GM11168 (cell line): ENCODE data around the gene GLT6D1.

Experiments
- in situ Hi-C: fragments of 300-500 bp; cut with MboI; formaldehyde crosslinking; loops from one replicate; pipeline ENCODE4 v1.12.0; 2022; ENCODE audit warnings: low sequenced_read_pairs; ENCODE audit not compliant: unreplicated experiment

The GLT6D1 gene

DNA sequence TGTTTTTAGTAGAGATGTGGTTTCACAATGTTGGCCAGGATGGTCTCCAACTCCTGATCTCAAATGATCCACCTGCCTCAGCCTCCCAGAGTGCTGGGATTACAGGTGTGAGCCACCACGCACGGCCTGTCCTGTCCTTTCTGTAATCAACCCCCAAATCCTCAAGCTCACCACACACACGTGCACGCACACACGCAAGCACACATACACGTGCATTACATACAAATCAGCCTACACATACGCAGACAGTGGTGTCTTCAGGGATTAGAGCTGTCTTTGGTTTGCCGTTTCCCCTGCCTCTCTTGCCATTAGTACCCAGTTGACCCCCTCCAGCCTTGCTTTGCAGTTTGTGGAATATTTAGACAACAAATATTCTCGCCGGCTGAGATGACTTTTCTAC is 6.5 kb downstream of the GLT6D1 start:
- in situ Hi-C loops, result no loop called here

- in situ Hi-C loops, result no loop called here
Measured at GRCh38 chr9:135624282-135624681, 15.1 kb downstream of the GLT6D1 start.

GRCh38 chr9:135622415-135623020 is 16.8 kb downstream of the GLT6D1 start:
- in situ Hi-C loops, result no loop called here

DNA sequence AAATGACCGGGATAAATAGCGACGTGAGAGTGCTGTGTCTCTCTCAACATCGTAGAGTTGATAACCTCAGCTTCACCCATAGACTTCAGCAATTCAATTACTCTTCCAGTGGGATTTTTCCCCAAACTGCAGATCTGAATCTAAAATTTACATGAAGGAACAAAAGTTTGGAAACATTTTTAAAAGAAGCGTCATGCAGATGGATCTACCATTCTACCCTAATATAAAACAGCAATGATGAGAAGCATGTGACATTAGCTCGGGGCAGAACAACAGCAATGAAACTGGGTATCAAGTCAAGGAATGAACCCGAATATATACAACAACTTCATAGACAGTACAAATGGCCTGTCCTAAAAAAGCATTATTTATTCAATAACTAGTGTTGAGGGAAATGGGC is 18.8 kb downstream of the GLT6D1 start:
- in situ Hi-C loops, result no loop called here

DNA sequence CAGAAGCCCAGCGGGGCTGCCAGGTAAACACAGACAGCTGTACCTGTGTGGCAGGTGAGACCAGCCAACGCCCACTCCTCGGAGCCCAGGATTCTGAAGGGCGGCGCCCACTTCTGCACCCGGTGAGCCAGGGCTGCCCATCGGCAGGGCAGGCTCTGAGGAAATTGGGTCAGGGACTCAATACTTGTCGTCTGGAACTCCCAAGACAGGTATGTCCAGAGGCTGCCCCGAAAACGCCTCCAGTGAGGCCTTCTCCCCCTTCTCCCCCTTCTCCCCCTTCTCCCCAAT is 19.8 kb downstream of the GLT6D1 start:
- in situ Hi-C loops, result no loop called here

DNA sequence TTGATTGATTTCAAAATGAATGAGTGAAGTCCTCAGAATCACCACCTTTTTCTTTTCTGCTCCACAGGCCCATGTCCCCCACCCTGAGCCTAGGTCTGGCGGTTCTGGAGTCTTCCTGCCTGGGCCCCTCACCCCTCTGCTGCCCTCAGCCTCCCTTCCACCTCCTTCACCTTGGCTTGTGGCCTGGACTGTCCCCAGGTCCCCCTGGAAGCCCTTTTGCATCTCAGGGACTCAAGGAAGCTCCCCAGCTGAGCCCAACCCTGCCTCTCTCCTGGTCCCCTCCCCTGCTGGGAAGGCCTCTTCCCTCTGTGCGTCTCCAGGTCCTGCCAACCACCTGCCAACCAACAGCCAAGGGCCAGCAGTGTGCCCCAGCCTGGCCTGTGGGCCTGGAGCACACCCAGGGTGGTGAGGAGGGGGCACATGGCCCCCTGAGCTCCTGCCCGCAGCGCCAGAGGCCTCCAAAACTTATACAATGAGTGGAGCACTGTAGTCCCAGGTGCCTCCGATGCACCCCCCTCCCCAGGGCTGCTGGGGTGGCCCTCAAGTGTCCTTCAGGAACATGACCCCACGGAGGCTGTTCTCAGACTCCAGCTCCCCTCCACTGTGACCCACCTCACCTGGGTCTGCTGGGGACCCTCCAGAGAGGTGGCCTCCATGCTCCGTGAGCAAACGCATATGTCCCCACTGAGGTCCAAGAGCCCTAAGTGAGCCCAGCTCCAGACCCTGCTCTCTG is 20.3 kb downstream of the GLT6D1 start:
- in situ Hi-C loops, result no loop called here

- in situ Hi-C loops, result no loop called here
Measured at GRCh38 chr9:135617991-135618411, 21.3 kb downstream of the GLT6D1 start.

GRCh38 chr9:135617538-135617900 is 21.8 kb downstream of the GLT6D1 start:
- in situ Hi-C loops, result no loop called here

DNA sequence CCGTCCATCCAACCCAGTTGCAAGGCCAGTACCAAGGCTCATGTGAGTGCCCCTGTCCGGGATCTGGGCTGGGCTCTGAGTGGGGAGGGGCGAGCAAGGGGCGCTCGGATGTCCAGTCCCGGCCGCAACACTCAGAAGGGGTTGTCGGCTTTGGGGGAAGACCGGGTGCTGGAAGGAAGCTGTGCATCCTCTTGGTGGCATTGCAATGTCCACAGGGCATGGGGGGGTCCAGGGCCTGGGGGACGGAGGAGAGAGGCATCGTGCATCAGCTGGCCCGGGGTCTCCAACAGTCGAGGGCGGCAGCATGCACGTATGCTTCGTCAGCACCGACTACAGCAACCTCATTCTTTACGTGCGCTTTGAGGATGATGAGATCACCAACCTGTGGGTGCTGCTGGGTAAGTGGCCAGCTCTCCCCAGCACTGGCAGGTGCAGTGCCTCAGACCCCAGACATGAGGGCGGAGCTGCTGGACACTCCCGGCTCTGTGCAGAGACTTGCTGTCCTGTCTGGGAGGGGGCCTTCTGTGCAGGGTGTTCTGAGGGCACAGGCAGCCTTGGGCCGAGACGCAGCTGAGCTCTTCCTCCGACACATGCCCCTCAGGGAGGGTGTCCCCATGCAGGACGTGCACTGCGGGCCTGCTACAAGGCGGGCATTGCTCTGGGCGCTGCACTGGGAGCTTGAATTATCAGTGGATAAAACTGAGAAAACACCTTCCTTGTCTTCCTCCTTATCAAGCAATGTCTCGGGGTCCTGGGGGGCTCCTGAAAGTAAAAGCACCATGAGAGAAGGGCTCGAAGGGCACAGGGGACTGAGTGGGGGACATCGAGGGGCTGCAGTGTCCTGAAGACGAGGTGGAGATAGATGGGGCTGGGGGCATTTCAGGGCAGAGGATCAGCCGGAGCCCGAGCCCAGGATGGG is 22.5 kb downstream of the GLT6D1 start:
- in situ Hi-C loops, result no loop called here

- in situ Hi-C loops, result no loop called here
Measured at GRCh38 chr9:135615666-135616618, 23.4 kb downstream of the GLT6D1 start.

- in situ Hi-C loops, result no loop called here
Measured at GRCh38 chr9:135614821-135615665, 24.3 kb downstream of the GLT6D1 start.

DNA sequence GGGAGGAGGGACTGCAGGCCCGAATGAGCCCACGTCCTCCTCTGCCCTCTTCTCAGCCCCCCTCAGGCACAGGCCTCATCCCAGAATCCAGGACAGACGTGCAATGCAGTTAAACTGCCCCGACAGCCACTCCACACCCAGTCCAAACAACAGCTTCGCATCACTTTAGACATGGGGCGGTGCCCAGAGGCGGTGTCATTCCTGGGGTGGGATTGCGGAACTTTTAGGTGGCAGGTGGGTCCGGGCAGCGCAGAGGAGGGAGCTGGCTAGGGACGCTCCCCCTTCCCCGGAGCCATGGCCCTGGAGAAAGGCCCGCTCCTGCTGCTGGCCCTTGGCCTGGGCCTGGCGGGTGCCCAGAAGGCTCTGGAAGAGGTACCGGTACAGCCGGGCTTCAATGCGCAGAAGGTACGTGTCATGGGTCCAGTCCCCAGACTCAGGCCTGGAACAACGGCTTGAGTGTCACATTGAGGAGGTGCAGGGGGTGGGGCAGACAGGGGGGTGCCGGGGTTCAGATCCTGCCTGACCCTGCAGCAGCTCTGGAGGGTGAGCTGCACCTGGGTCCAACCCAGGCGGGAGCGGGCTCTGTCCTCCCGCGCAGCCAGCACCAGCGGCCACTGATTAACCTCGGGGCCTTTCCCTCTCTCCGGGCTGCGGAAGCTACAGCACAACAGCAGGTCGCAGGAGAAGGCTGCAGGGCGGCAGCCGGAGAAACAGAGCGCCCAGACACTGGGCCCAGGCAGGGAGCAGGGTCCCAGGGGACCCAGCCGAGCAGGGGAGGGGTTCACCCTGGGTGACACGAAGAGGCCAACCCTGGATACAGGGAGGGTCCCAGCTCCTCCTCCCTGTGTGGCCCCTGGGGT is 25.2 kb downstream of the GLT6D1 start:
- in situ Hi-C loops, result no loop called here

- in situ Hi-C loops, result no loop called here
Measured at GRCh38 chr9:135612981-135613910, 26.1 kb downstream of the GLT6D1 start.

GRCh38 chr9:135612437-135612836 is 26.9 kb downstream of the GLT6D1 start:
- in situ Hi-C loops, result no loop called here

- in situ Hi-C loops, result no loop called here
Measured at GRCh38 chr9:135611875-135612209, 27.5 kb downstream of the GLT6D1 start.

GRCh38 chr9:135611142-135611874 is 28.0 kb downstream of the GLT6D1 start:
- in situ Hi-C loops, result no loop called here
